Caco-2 (cell line): ENCODE results near the gene CCDC136. TPM values are rescaled to one million over a fixed set of nuclear protein-coding genes. Genes with fewer than 3 reads are reported as not detected.

Experiments used
- BruUV-seq: library from RNA; stranded (reverse); fragments of 400-500 nt; replicated peaks from 2 replicates; lab custom pipeline; 2021; lab: Mats Ljungman, UMichigan
- CTCF ChIA-PET: fragments of 300-600 bp; sonication (Branson Sonifier 250); formaldehyde crosslinking; loops from one replicate; lab custom pipeline; 2022; ENCODE audit warnings: antibody characterized with exemption; lab: Charles Lee
- POLR2A ChIA-PET: fragments of 300-600 bp; sonication (Branson Sonifier 250); formaldehyde crosslinking; loops from one replicate; lab custom pipeline; 2022; ENCODE audit warnings: antibody characterized with exemption; lab: Charles Lee
- DNase-seq, 2 experiments: peaks; one replicate each; pipeline versions ENCODE4 v3.0.0 to v3.0.0-alpha.2; 2020 to 2022
- H3K27me3 ChIP-seq: replicated peaks from 2 replicates; pipeline ENCODE4 v1.6.0; 2011; ENCODE audit warnings: low read length; ENCODE audit not compliant: control insufficient read depth, insufficient read depth
- H3K36me3 ChIP-seq: 2 replicates; pipeline ENCODE4 v1.5.1; 2011; ENCODE audit warnings: low read length; ENCODE audit not compliant: control insufficient read depth, insufficient read depth
- H3K4me1 ChIP-seq: fragments of 250-450 bp; sonication (Bioruptor Pico); 2 replicates; pipeline ENCODE4 v1.5.1; 2020; ENCODE audit warnings: mild to moderate bottlenecking
- H3K4me3 ChIP-seq: 2 replicates; pipeline ENCODE4 v1.5.1; 2011; ENCODE audit warnings: low read depth, mild to moderate bottlenecking, control low read depth, low read length
- H3K9me3 ChIP-seq: fragments of 250-450 bp; sonication (Bioruptor Pico); 2 replicates; pipeline ENCODE4 v1.5.1; 2020; ENCODE audit warnings: mild to moderate bottlenecking, moderate library complexity
- H3K27ac Mint-ChIP-seq: one replicate; pipeline ENCODE4 v1.8.0; 2022; ENCODE audit warnings: mixed read lengths; ENCODE audit not compliant: unreplicated experiment
- H3K27me3 Mint-ChIP-seq: one replicate; pipeline ENCODE4 v1.8.0; 2022; ENCODE audit warnings: mixed read lengths; ENCODE audit not compliant: insufficient read depth, unreplicated experiment
- H3K36me3 Mint-ChIP-seq: one replicate; pipeline ENCODE4 v1.8.0; 2022; ENCODE audit warnings: mild to moderate bottlenecking, mixed read lengths; ENCODE audit not compliant: insufficient read depth, unreplicated experiment
- H3K4me1 Mint-ChIP-seq: one replicate; pipeline ENCODE4 v1.8.0; 2022; ENCODE audit warnings: low read depth, mixed read lengths; ENCODE audit not compliant: unreplicated experiment
- H3K4me3 Mint-ChIP-seq: one replicate; pipeline ENCODE4 v1.8.0; 2022; ENCODE audit warnings: mild to moderate bottlenecking, moderate library complexity, mixed read lengths; ENCODE audit not compliant: unreplicated experiment
- H3K9me3 Mint-ChIP-seq: one replicate; pipeline ENCODE4 v1.8.0; 2022; ENCODE audit warnings: mixed read lengths; ENCODE audit not compliant: unreplicated experiment
- CTCF ChIP-seq, 2 experiments: fragments of 200-600 bp in 1 of 2; IDR thresholded peaks; 1 replicate in 1 of 2; 2 replicates in 1 of 2; pipeline versions ENCODE4 v1.5.1 to v1.8.0; 2011 to 2022; ENCODE audit warnings: antibody characterized with exemption in 1 of 2, control low read depth in 1 of 2, inconsistent platforms in 1 of 2, low read depth in 1 of 2, low read length in 1 of 2, mild to moderate bottlenecking in 1 of 2, moderate library complexity in 1 of 2; ENCODE audit not compliant: insufficient read depth in 1 of 2, severe bottlenecking in 1 of 2, unreplicated experiment in 1 of 2
- intact Hi-C: fragments of 100-400 bp; cut with micrococcal nuclease; formaldehyde crosslinking; loops from one replicate; pipeline ENCODE4 v1.10.0; 2022; ENCODE audit not compliant: unreplicated experiment
- total RNA-seq: library from RNA; stranded (reverse); gene quantifications from 2 replicates; pipeline ENCODE4 v1.2.3, GENCODE V29; 2022

The CCDC136 gene
- total RNA-seq, 1 experiment from 2014 or later, result 10.2 TPM

DNA sequence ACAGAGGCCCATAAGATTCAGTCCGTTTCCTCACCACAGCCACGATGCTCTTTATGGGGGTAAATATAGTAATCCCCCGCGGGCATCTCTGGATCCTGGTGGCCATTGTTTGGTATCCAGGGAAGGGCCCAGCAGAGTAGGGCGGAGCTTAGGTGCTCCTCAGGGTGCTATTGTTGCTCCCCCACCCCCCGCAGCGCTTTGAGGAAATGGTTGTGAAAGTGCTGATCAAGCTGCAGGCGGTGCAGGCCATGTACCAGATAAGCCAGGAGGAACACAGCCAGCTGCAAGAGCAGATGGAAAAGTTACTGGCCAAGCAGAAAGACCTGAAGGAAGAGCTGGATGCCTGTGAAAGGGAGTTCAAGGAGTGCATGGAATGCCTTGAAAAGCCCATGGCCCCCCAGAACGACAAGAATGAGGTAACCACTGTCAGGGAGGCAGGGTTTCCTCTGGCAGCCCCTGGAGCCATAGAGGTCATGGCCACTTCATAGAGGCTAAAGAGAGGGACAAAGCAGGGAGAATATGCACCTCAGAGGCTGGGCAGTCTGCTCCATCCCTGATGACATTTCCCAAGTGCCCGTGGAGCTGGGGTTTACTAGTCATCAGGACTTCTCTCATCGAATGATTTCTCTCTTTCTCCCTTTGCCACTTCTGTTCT lies 20.9 kb downstream of the CCDC136 start:
- no peaks in the 10 kb centered on the region for H3K36me3 Mint-ChIP-seq
- H3K27me3 Mint-ChIP-seq, result peaks cover 12% of the 10 kb centered on the region
- H3K36me3 ChIP-seq, result no peaks in the 10 kb centered on the region
- no peak overlapping the region for H3K27ac Mint-ChIP-seq
- no TSS peak for BruUV-seq
- ChIA-PET CTCF (no interaction called here), POLR2A (interaction anchor here (0.6 kb wide), 1 partner anchor 65 kb away, joined by 5 read pairs; no protein-coding TSS in a partner anchor)
- H3K4me1 Mint-ChIP-seq, result peaks cover 6% of the 10 kb centered on the region
- H3K27me3 ChIP-seq, result no peaks in the 10 kb centered on the region
- DNase-seq, result no peak
- no peaks in the 10 kb centered on the region for H3K9me3 ChIP-seq
- no peaks in the 10 kb centered on the region for H3K9me3 Mint-ChIP-seq
- intact Hi-C loops, result no loop called here
- no peaks in the 10 kb centered on the region for H3K4me1 ChIP-seq
- no peak for TF ChIP-seq CTCF (IDR thresholded peaks at IDR 0.05; ENCODE audit: insufficient read depth in 1 of 2, low read depth in 1 of 2, low read length in 1 of 2, severe bottlenecking in 1 of 2, unreplicated experiment in 1 of 2)
- no peak overlapping the region for H3K4me3 ChIP-seq
- H3K4me3 Mint-ChIP-seq, result no peak overlapping the region

DNA sequence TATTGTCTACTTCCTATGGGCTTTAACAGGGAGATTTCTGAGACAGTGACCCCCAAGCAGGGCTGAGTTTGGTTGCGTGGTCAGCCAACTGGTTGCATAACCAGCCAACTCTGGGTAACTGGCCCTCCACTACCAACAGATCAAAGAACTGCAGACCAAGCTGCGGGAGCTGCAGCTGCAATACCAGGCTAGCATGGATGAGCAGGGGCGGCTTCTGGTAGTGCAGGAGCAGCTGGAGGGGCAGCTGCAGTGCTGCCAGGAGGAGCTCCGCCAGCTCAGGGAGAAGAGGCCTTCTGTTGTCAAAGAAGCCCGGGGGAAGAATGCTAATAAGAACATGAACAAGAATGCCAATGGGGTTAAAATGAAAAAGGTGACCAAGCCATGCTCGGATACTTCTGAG lies 22.7 kb downstream of the CCDC136 start:
- Histone ChIP-seq H3K27me3 (no peaks in the 10 kb centered on the region; the same call in 1 of the 2 replicates), H3K36me3 (no peaks in the 10 kb centered on the region), H3K4me3 (no peak overlapping the region), H3K9me3 (no peaks in the 10 kb centered on the region), H3K4me1 (no peaks in the 10 kb centered on the region)
- POLR2A ChIA-PET, result no interaction called here
- Mint-ChIP-seq H3K9me3 (no peaks in the 10 kb centered on the region), H3K4me3 (no peak overlapping the region), H3K27me3 (peaks cover 19% of the 10 kb centered on the region), H3K36me3 (no peaks in the 10 kb centered on the region), H3K4me1 (peaks cover 6% of the 10 kb centered on the region), H3K27ac (no peak overlapping the region)
- TF ChIP-seq CTCF (IDR thresholded peaks at IDR 0.05; ENCODE audit: insufficient read depth in 1 of 2, low read depth in 1 of 2, low read length in 1 of 2, severe bottlenecking in 1 of 2, unreplicated experiment in 1 of 2), result no peak
- CTCF ChIA-PET, result interaction anchor here (0.5 kb wide), 1 partner anchor 54 kb away, joined by 3 read pairs; no protein-coding TSS in a partner anchor
- BruUV-seq, result no TSS peak
- no peak for DNase-seq
- intact Hi-C loops, result no loop called here

DNA sequence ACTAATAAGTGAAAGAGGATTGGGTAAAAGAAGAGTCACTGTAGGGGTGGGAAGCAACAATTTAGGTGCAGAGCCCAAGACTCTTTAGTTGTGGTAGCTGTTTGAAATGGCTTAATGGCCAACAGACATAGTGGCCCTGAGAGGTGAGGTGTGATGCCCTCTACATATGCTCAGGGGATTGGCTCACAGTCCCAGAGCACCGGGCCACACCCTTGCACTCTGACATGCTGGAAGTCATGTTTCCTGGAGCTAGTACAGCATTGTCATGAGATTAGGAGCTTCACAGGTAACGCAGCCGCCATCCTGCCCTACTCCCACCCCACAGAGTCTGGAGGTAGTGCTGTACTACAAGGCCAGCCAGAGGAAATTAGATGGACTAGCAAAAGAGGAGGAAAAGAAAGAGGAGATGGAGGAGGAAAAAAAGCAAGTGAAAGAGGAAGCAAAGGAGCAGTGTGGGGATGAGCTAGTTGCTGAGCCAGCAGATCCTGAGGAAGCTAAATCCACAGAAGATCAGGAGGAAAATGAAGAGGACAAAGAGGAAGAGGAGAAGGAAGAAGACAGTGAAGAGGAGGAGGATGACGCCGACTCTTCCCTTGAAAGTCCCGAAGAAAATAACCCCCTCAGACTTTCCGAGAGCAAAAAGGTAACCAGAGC lies 23.6 kb downstream of the CCDC136 start:
- Histone ChIP-seq H3K36me3 (no peaks in the 10 kb centered on the region), H3K4me3 (no peak overlapping the region), H3K27me3 (no peaks in the 10 kb centered on the region; the same call in 1 of the 2 replicates), H3K9me3 (no peaks in the 10 kb centered on the region), H3K4me1 (no peaks in the 10 kb centered on the region)
- H3K36me3 Mint-ChIP-seq, result no peaks in the 10 kb centered on the region
- H3K27ac Mint-ChIP-seq, result no peak overlapping the region
- no peak for TF ChIP-seq CTCF (IDR thresholded peaks at IDR 0.05; ENCODE audit: insufficient read depth in 1 of 2, low read depth in 1 of 2, low read length in 1 of 2, severe bottlenecking in 1 of 2, unreplicated experiment in 1 of 2)
- ChIA-PET CTCF (no interaction called here), POLR2A (no interaction called here)
- H3K4me3 Mint-ChIP-seq, result no peak overlapping the region
- H3K9me3 Mint-ChIP-seq, result no peaks in the 10 kb centered on the region
- BruUV-seq, result no TSS peak
- H3K4me1 Mint-ChIP-seq, result peaks cover 6% of the 10 kb centered on the region
- intact Hi-C loops, result no loop called here
- peaks cover 25% of the 10 kb centered on the region for H3K27me3 Mint-ChIP-seq
- DNase-seq, result no peak
